Spleen (tissue), 7 donors: ENCODE measurements around the gene UBL7.

Experiments
- POLR2A ChIP-seq, 3 donors: fragments of 450-650 bp; IDR thresholded peaks; one replicate each; pipeline ENCODE4 v1.5.1; 2017; ENCODE audit warnings: antibody characterized with exemption in 3 of 3, mild to moderate bottlenecking in 1 of 3
- TF ChIP-seq, protein P1 (sequence below), 11 experiments: fragments of 200-600 bp in 7 of 11; fragments of 450-650 bp in 4 of 11; sonication (generic) in 4 of 11; IDR thresholded peaks in 8 of 11; conservative IDR thresholded peaks in 3 of 11; 1 replicate in 7 of 11; 2 replicates in 4 of 11; pipeline versions ENCODE4 v1.4.0 to v1.8.0; 2016 to 2021; ENCODE audit warnings: antibody characterized with exemption in 11 of 11, inconsistent platforms in 4 of 11, mild to moderate bottlenecking in 1 of 11
- donor health status: DM: no; HTN: no; CAD: no; lungs with moderate emphysema.
- donor health status: DM: no; HTN: no; CAD: no.
- donor health status: DM: no; HTN: no; CAD: no.

DNA sequence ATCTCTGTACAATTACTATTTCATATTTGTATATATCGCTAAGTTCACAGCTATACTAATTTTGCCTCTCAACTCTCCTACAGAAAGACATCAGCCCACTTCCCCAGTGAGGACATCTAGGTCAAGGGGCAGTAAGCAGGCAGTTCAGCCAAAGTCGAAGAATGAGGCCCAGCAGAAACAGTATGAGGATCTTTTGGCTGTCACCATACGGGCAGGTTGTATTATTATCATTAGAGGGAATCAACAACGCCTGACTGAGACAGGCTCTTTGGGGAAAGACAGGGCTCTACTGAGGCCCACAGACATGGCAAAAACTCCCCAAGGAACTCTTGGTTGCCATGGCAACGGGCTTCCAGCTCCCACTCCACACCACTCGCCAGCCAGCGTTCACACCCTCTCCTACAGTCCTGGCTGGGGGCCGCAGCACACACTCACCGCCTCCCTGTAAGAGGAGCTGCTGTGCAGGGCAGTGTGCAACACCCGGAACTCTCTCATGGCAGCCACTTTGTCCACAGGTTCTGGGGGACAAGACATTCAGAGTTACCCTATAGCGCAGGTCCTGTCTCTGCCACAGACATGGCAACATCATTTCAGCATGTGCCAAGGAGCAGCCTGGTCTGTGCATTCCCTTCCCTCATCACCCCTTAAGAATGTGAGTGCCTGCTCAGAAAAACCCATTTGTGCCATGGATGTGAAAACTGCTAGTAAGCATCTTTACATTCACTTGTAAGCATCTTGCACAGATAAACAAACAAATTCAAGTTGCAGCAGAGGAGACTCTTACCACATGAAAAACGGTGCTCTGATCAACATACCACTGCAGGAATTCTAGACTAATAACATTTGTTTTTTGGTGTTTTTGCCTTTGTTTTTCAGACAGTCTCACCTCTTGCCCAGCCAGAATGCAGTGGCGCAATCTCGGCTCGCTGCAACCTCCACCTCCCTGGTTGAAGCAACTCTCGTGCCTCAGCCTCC is 8.8 kb downstream of the UBL7 start:
- TF ChIP-seq, protein P1, sequence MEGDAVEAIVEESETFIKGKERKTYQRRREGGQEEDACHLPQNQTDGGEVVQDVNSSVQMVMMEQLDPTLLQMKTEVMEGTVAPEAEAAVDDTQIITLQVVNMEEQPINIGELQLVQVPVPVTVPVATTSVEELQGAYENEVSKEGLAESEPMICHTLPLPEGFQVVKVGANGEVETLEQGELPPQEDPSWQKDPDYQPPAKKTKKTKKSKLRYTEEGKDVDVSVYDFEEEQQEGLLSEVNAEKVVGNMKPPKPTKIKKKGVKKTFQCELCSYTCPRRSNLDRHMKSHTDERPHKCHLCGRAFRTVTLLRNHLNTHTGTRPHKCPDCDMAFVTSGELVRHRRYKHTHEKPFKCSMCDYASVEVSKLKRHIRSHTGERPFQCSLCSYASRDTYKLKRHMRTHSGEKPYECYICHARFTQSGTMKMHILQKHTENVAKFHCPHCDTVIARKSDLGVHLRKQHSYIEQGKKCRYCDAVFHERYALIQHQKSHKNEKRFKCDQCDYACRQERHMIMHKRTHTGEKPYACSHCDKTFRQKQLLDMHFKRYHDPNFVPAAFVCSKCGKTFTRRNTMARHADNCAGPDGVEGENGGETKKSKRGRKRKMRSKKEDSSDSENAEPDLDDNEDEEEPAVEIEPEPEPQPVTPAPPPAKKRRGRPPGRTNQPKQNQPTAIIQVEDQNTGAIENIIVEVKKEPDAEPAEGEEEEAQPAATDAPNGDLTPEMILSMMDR (IDR thresholded peaks at IDR 0.05 in 8 of 11, conservative IDR thresholded peaks at IDR 0.05 in 3 of 11) = no peak
- TF ChIP-seq POLR2A (IDR thresholded peaks at IDR 0.05) = no peak
